Measurements from ENCODE around the gene TMPRSS13.

GRCh38 chr11:117874910-117875381 lies 54.3 kb downstream of the TMPRSS13 start:
- TF ChIP-seq CTCF (IDR thresholded peaks at IDR 0.05) (no peak), POLR2A (IDR thresholded peaks at IDR 0.05) (no peak)
